Spleen (tissue), 11 donors: Measurements from ENCODE around the gene CCNL2. TPM values are rescaled to one million over a fixed set of nuclear protein-coding genes. Genes with fewer than 3 reads are reported as not detected.

ENCODE experiments used
- DNase-seq: peaks from one replicate; pipeline ENCODE4 v3.0.0-alpha.2; 2020
- H3K27ac ChIP-seq, 8 donors: fragments of 200-600 bp; sonication (generic) in 7 of 8; 1 replicate in 4 of 8; 2 replicates in 4 of 8; pipeline versions ENCODE4 v1.5.0 to v1.8.0; 2016 to 2021; ENCODE audit warnings: inconsistent platforms in 4 of 8, mild to moderate bottlenecking in 4 of 8, moderate library complexity in 1 of 8
- H3K27me3 ChIP-seq, 7 donors: fragments of 200-600 bp; sonication (generic) in 6 of 7; replicated peaks in 1 of 7; 1 replicate in 4 of 7; 2 replicates in 3 of 7; pipeline versions ENCODE4 v1.5.0 to v1.8.0; 2016 to 2021; ENCODE audit warnings: inconsistent platforms in 3 of 7, mild to moderate bottlenecking in 1 of 7
- H3K36me3 ChIP-seq, 6 donors: fragments of 200-600 bp; sonication (generic) in 5 of 6; 1 replicate in 4 of 6; 2 replicates in 2 of 6; pipeline versions ENCODE4 v1.5.0 to v1.8.0; 2016 to 2021; ENCODE audit warnings: inconsistent platforms in 2 of 6
- H3K4me1 ChIP-seq, 6 donors: fragments of 200-600 bp; sonication (generic) in 5 of 6; 1 replicate in 3 of 6; 2 replicates in 3 of 6; pipeline versions ENCODE4 v1.5.0 to v1.8.0; 2016 to 2021; ENCODE audit warnings: inconsistent platforms in 3 of 6
- H3K4me3 ChIP-seq, 8 donors: fragments of 200-600 bp; sonication (generic) in 7 of 8; 1 replicate in 4 of 8; 2 replicates in 4 of 8; pipeline versions ENCODE4 v1.5.0 to v1.8.0; 2016 to 2021; ENCODE audit warnings: inconsistent platforms in 4 of 8, mild to moderate bottlenecking in 4 of 8, moderate library complexity in 2 of 8
- H3K9me3 ChIP-seq, 8 donors: fragments of 200-600 bp; sonication (generic) in 7 of 8; 1 replicate in 4 of 8; 2 replicates in 4 of 8; pipeline versions ENCODE4 v1.5.0 to v1.8.0; 2016 to 2021; ENCODE audit warnings: inconsistent platforms in 4 of 8
- CTCF ChIP-seq, 11 experiments: fragments of 200-600 bp in 7 of 11; fragments of 450-650 bp in 4 of 11; sonication (generic) in 4 of 11; IDR thresholded peaks in 8 of 11; conservative IDR thresholded peaks in 3 of 11; 1 replicate in 7 of 11; 2 replicates in 4 of 11; pipeline versions ENCODE4 v1.4.0 to v1.8.0; 2016 to 2021; ENCODE audit warnings: antibody characterized with exemption in 11 of 11, inconsistent platforms in 4 of 11, mild to moderate bottlenecking in 1 of 11
- POLR2A ChIP-seq, 3 donors: fragments of 450-650 bp; IDR thresholded peaks; one replicate each; pipeline ENCODE4 v1.5.1; 2017; ENCODE audit warnings: antibody characterized with exemption in 3 of 3, mild to moderate bottlenecking in 1 of 3
- POLR2AphosphoS5 ChIP-seq, 3 donors: sonication (generic); formaldehyde crosslinking; IDR thresholded peaks; one replicate each; pipeline ENCODE4 v1.5.1; 2017; ENCODE audit warnings: antibody characterized with exemption in 3 of 3
- WGBS, 5 donors: extraction: QIAGEN DNeasy Blood & Tissue Kit in 3 of 5; methylation state at CpG; one replicate each; pipeline versions ENCODE4 v1.1.5 to v1.1.7; 2013 to 2018; 5-methylcytosine and 5-hydroxymethylcytosine counted together
- intact Hi-C: fragments of 100-400 bp; cut with DNase I; formaldehyde crosslinking; loops from one replicate; pipeline ENCODE4 v1.15.0; 2023; ENCODE audit warnings: low total_unique reads
- polyA plus RNA-seq, 3 donors: library from polyadenylated mRNA; stranded (reverse); fragments of 200-250 nt; gene quantifications; one replicate each; pipeline ENCODE4 v1.2.1, GENCODE V29; 2013
- total RNA-seq, 7 donors: library from RNA; depleted of rRNA in 3 of 7; stranded (reverse); fragments of >200 nt in 3 of 7; fragmentation: NEBNext Ultra II Directional in 4 of 7; extraction: Animal tissue kit (Norgen Biotek cat#: 25700) in 4 of 7; gene quantifications; one replicate each; pipeline versions ENCODE4 v1.1.0 to v1.2.1, GENCODE V29; 2016 to 2021
- donor health status: healthy with polysubstance abuse.
- donor health status: DM: no; HTN: no; CAD: no; lungs with moderate emphysema.
- donor health status: DM: no; HTN: no; CAD: no.
- donor health status: Bipolar disorder and iron deficiency.
- donor health status: healthy.
- donor health status: DM: no; HTN: no; CAD: no.
- donor health status: DM: yes; HTN: yes; CAD: no.

Gene CCNL2
- total and polyA plus RNA-seq, 10 donors: 111 to 299 (median 204) TPM

GRCh38 chr1:1342584-1343115 lies 56.5 kb downstream of the CCNL2 start:
- no peak for TF ChIP-seq POLR2AphosphoS5 (IDR thresholded peaks at IDR 0.05)
- no peak for TF ChIP-seq POLR2A (IDR thresholded peaks at IDR 0.05)
- TF ChIP-seq CTCF (IDR thresholded peaks at IDR 0.05 in 8 of 11, conservative IDR thresholded peaks at IDR 0.05 in 3 of 11): no peak
- Histone ChIP-seq H3K27me3 (no peaks in the 10 kb centered on the region), H3K4me3 (no peak overlapping the region), H3K9me3 (no peaks in the 10 kb centered on the region), H3K4me1 (peaks cover 5 to 35% (median 21%) of the 10 kb centered on the region in 6 donors), H3K27ac (no peak overlapping the region), H3K36me3 (peaks cover 0 to 44% (median 19%) of the 10 kb centered on the region in 6 donors)
- DNase-seq: no peak
- intact Hi-C loops: no loop called here
- WGBS, 5 donors: 83 to 91% (median 86%) methylated on average over 12 to 18 of the region's 18 CpGs

- WGBS, 5 donors: 95 to 100% (median 96%) methylated on average over 1 to 28 of the region's 28 CpGs
- TF ChIP-seq CTCF (IDR thresholded peaks at IDR 0.05 in 8 of 11, conservative IDR thresholded peaks at IDR 0.05 in 3 of 11) (no peak), POLR2A (IDR thresholded peaks at IDR 0.05) (no peak), POLR2AphosphoS5 (IDR thresholded peaks at IDR 0.05) (no peak)
- peaks cover 0 to 29% (median 15%) of the 10 kb centered on the region in 6 donors for H3K4me1 ChIP-seq
- no peak overlapping the region for H3K27ac ChIP-seq
- intact Hi-C loops: no loop called here
- H3K4me3 ChIP-seq: no peak overlapping the region
- no peaks in the 10 kb centered on the region for H3K27me3 ChIP-seq
- no peak for DNase-seq
- H3K9me3 ChIP-seq: no peaks in the 10 kb centered on the region
- peaks cover 0 to 49% (median 19%) of the 10 kb centered on the region in 6 donors for H3K36me3 ChIP-seq
These were observed 57.0 kb downstream of the CCNL2 start for GRCh38 chr1:1342061-1342562.

GRCh38 chr1:1341549-1342021 lies 57.5 kb downstream of the CCNL2 start:
- Histone ChIP-seq H3K9me3 (no peaks in the 10 kb centered on the region), H3K36me3 (peaks cover 0 to 54% (median 19%) of the 10 kb centered on the region in 6 donors), H3K4me1 (peaks cover 0 to 24% (median 12%) of the 10 kb centered on the region in 6 donors), H3K4me3 (no peak overlapping the region), H3K27me3 (no peaks in the 10 kb centered on the region), H3K27ac (no peak overlapping the region)
- intact Hi-C loops: no loop called here
- 93 to 96% (median 94%) methylated on average over 15 to 17 of the region's 17 CpGs for WGBS, 5 donors
- no peak for DNase-seq
- TF ChIP-seq CTCF (IDR thresholded peaks at IDR 0.05 in 8 of 11, conservative IDR thresholded peaks at IDR 0.05 in 3 of 11): no peak
- TF ChIP-seq POLR2A (IDR thresholded peaks at IDR 0.05): no peak
- no peak for TF ChIP-seq POLR2AphosphoS5 (IDR thresholded peaks at IDR 0.05)

- Histone ChIP-seq H3K36me3 (peaks cover 0 to 60% (median 19%) of the 10 kb centered on the region in 6 donors), H3K27ac (no peak overlapping the region), H3K27me3 (no peaks in the 10 kb centered on the region), H3K9me3 (no peaks in the 10 kb centered on the region), H3K4me3 (no peak overlapping the region), H3K4me1 (peaks cover 0 to 18% (median 6%) of the 10 kb centered on the region in 6 donors)
- 92 to 94% (median 94%) methylated on average over 34 to 36 of the region's 36 CpGs for WGBS, 5 donors
- no peak for DNase-seq
- intact Hi-C loops: no loop called here
- TF ChIP-seq POLR2AphosphoS5 (IDR thresholded peaks at IDR 0.05): peak in 1 of 3 donors; percentile 22
- no peak for TF ChIP-seq CTCF (IDR thresholded peaks at IDR 0.05 in 8 of 11, conservative IDR thresholded peaks at IDR 0.05 in 3 of 11)
These were observed 58.2 kb downstream of the CCNL2 start for GRCh38 chr1:1340791-1341548.
